PC-3 (cell line): ENCODE data around the gene TGM2. TPM values are rescaled to one million over a fixed set of nuclear protein-coding genes. Genes with fewer than 3 reads are reported as not detected.

Experiments used
- ATAC-seq: fragments of 200-7000 bp; cut with Tn5 transposase; 2 replicates; pipeline ENCODE4 v1.9.1; 2020; ENCODE audit warnings: mild to moderate bottlenecking, moderate library complexity
- BruUV-seq: library from RNA; stranded (reverse); fragments of 400-500 nt; replicated peaks from 2 replicates; lab custom pipeline; 2021; lab: Mats Ljungman, UMichigan
- CTCF ChIA-PET: fragments of 300-600 bp; sonication (Branson Sonifier 250); formaldehyde crosslinking; loops from one replicate; lab custom pipeline; 2022; ENCODE audit warnings: antibody characterized with exemption; lab: Charles Lee
- POLR2A ChIA-PET: fragments of 300-600 bp; sonication (Branson Sonifier 250); formaldehyde crosslinking; loops from one replicate; lab custom pipeline; 2022; ENCODE audit warnings: antibody characterized with exemption; ENCODE audit not compliant: unreplicated experiment; lab: Charles Lee
- DNase-seq: peaks from one replicate; pipeline ENCODE4 v3.0.0-alpha.2; 2015
- H2AFZ ChIP-seq: fragments of 300-600 bp; sonication (generic); 2 replicates; pipeline ENCODE4 v1.6.0; 2016; ENCODE audit warnings: antibody characterized with exemption, low read length
- H3F3A ChIP-seq: fragments of 300-600 bp; sonication (generic); one replicate; pipeline ENCODE4 v1.6.0; 2017; ENCODE audit warnings: antibody characterized with exemption, low read length, control low read depth, mild to moderate bottlenecking; ENCODE audit not compliant: unreplicated experiment
- H3K27ac ChIP-seq: fragments of 300-600 bp; sonication (generic); 2 replicates; pipeline ENCODE4 v1.5.1; 2016; ENCODE audit warnings: mild to moderate bottlenecking, low read length
- H3K27me3 ChIP-seq: fragments of 300-600 bp; sonication (generic); 2 replicates; pipeline ENCODE4 v1.6.1; 2016; ENCODE audit warnings: low read length, mixed read lengths
- H3K36me3 ChIP-seq: fragments of 300-600 bp; sonication (generic); 2 replicates; pipeline ENCODE4 v1.6.1; 2016; ENCODE audit warnings: low read depth, mixed run types, low read length, mixed read lengths
- H3K4me1 ChIP-seq: fragments of 300-600 bp; sonication (generic); 2 replicates; pipeline ENCODE4 v1.5.1; 2016; ENCODE audit warnings: low read length; ENCODE audit not compliant: insufficient read depth
- H3K4me2 ChIP-seq: fragments of 300-600 bp; sonication (generic); 2 replicates; pipeline ENCODE4 v1.6.0; 2016; ENCODE audit warnings: low read length
- H3K4me3 ChIP-seq: fragments of 300-600 bp; sonication (generic); 2 replicates; pipeline ENCODE4 v1.5.1; 2016; ENCODE audit warnings: mild to moderate bottlenecking, low read length, mixed read lengths
- H3K79me2 ChIP-seq: fragments of 300-600 bp; sonication (generic); 2 replicates; pipeline ENCODE4 v1.6.1; 2017; ENCODE audit warnings: low read length, mixed read lengths
- H3K9ac ChIP-seq: fragments of 300-600 bp; sonication (generic); 2 replicates; pipeline ENCODE4 v1.6.0; 2016; ENCODE audit warnings: mild to moderate bottlenecking, low read length
- H3K9me2 ChIP-seq: fragments of 300-600 bp; sonication (generic); replicated peaks from 2 replicates; pipeline ENCODE4 v1.6.1; 2016; ENCODE audit warnings: mixed run types, low read length, mixed read lengths
- H3K9me3 ChIP-seq: fragments of 300-600 bp; sonication (generic); 2 replicates; pipeline ENCODE4 v1.6.1; 2016; ENCODE audit warnings: low read length, mixed read lengths
- H4K20me1 ChIP-seq: fragments of 300-600 bp; sonication (generic); 2 replicates; pipeline ENCODE4 v1.6.1; 2016; ENCODE audit warnings: low read length, mixed read lengths
- CTCF ChIP-seq: fragments of 300-600 bp; sonication (generic); conservative IDR thresholded peaks from 2 replicates; pipeline ENCODE4 v1.5.1; 2017; ENCODE audit warnings: antibody characterized with exemption, low read depth, mild to moderate bottlenecking, low read length
- EZH2 ChIP-seq: fragments of 300-600 bp; sonication (generic); IDR thresholded peaks from one replicate; pipeline ENCODE4 v1.6.1; 2017; ENCODE audit warnings: antibody characterized with exemption, mild to moderate bottlenecking, low read length; ENCODE audit not compliant: unreplicated experiment
- EZH2phosphoT487 ChIP-seq: fragments of 300-600 bp; sonication (generic); IDR thresholded peaks from 2 replicates; pipeline ENCODE4 v1.6.1; 2018; ENCODE audit warnings: mild to moderate bottlenecking, antibody characterized with exemption, low read length, borderline replicate concordance
- intact Hi-C: fragments of 100-400 bp; cut with micrococcal nuclease; formaldehyde crosslinking; loops from 2 replicates; pipeline ENCODE4 v1.9.0; 2023
- total RNA-seq: library from RNA; depleted of rRNA; stranded (reverse); fragments of >200 nt; gene quantifications from 2 replicates; pipeline ENCODE4 v1.2.3, GENCODE V29; 2014

TGM2 gene
- total RNA-seq, 1 experiment from 2014 or later = 583 TPM

GRCh38 chr20:38126146-38126921 is 38.7 kb downstream of the TGM2 start:
- Histone ChIP-seq H3K4me2 (no peak overlapping the region), H3K9ac (no peak overlapping the region), H3K9me3 (no peaks in the 10 kb centered on the region), H3K4me1 (peaks cover 42% of the 10 kb centered on the region), H2AFZ (no peak overlapping the region), H3F3A (peaks cover 17% of the 10 kb centered on the region), H3K27ac (peak overlapping the region; percentile 34), H3K4me3 (no peak overlapping the region), H3K36me3 (peaks cover 14% of the 10 kb centered on the region), H3K9me2 (no peaks in the 10 kb centered on the region), H3K79me2 (no peaks in the 10 kb centered on the region), H3K27me3 (no peaks in the 10 kb centered on the region), H4K20me1 (no peaks in the 10 kb centered on the region)
- intact Hi-C loops = no loop called here
- CTCF ChIA-PET = no interaction called here
- TF ChIP-seq EZH2 (no peak), CTCF (no peak), EZH2phosphoT487 (no peak)
- DNase-seq = no peak
- POLR2A ChIA-PET = no interaction called here
- ATAC-seq = no peak; the same call in 1 of the 2 replicates
- BruUV-seq = no TSS peak

GRCh38 chr20:38125157-38126056 is 39.7 kb downstream of the TGM2 start:
- Histone ChIP-seq H3K79me2 (no peaks in the 10 kb centered on the region), H3K9ac (no peak overlapping the region), H3K27ac (no peak overlapping the region), H3K4me2 (no peak overlapping the region), H4K20me1 (no peaks in the 10 kb centered on the region), H3F3A (peaks cover 17% of the 10 kb centered on the region), H3K4me3 (no peak overlapping the region), H3K27me3 (no peaks in the 10 kb centered on the region), H3K36me3 (peaks cover 10% of the 10 kb centered on the region), H3K9me3 (no peaks in the 10 kb centered on the region), H3K4me1 (peaks cover 40% of the 10 kb centered on the region), H2AFZ (no peak overlapping the region), H3K9me2 (no peaks in the 10 kb centered on the region)
- TF ChIP-seq EZH2 = no peak
- CTCF ChIA-PET = no interaction called here
- no TSS peak for BruUV-seq
- DNase-seq = peak; percentile 64
- intact Hi-C loops = no loop called here
- POLR2A ChIA-PET = no interaction called here
- no peak for ATAC-seq

- DNase-seq = no peak
- H4K20me1 ChIP-seq = no peaks in the 10 kb centered on the region
- no peak overlapping the region for H3K9ac ChIP-seq
- BruUV-seq = no TSS peak
- TF ChIP-seq CTCF (no peak), EZH2phosphoT487 (no peak), EZH2 (no peak)
- H3K36me3 ChIP-seq = no peaks in the 10 kb centered on the region
- intact Hi-C loops = no loop called here
- no peak overlapping the region for H3K4me2 ChIP-seq
- no peak for ATAC-seq
- H3K9me3 ChIP-seq = no peaks in the 10 kb centered on the region
- H3K27ac ChIP-seq = no peak overlapping the region
- no peak overlapping the region for H3K4me3 ChIP-seq
- H3K9me2 ChIP-seq = no peaks in the 10 kb centered on the region
- H2AFZ ChIP-seq = peak overlapping the region; percentile 64
- no peaks in the 10 kb centered on the region for H3K79me2 ChIP-seq
- CTCF ChIA-PET = no interaction called here
- H3F3A ChIP-seq = peaks cover 13% of the 10 kb centered on the region
- H3K4me1 ChIP-seq = peaks cover 49% of the 10 kb centered on the region
- no peaks in the 10 kb centered on the region for H3K27me3 ChIP-seq
- POLR2A ChIA-PET = interaction anchor here (0.5 kb wide), 1 partner anchor 13 kb away, joined by 3 read pairs; no protein-coding TSS in a partner anchor
Measured at GRCh38 chr20:38123021-38123587, 42.0 kb downstream of the TGM2 start.
